OCI-LY7 (cell line): ENCODE measurements around the gene TMPRSS2. TPM values are rescaled to one million over a fixed set of nuclear protein-coding genes. Genes with fewer than 3 reads are reported as not detected.

Experiments used
- BruUV-seq: library from RNA; stranded (reverse); fragments of 400-500 nt; replicated peaks from 2 replicates; lab custom pipeline; 2021; lab: Mats Ljungman, UMichigan
- CTCF ChIA-PET: fragments of 300-600 bp; sonication (Branson Sonifier 250); formaldehyde crosslinking; loops from one replicate; lab custom pipeline; 2022; ENCODE audit warnings: antibody characterized with exemption; ENCODE audit not compliant: unreplicated experiment; lab: Charles Lee
- POLR2A ChIA-PET: fragments of 300-600 bp; sonication (Branson Sonifier 250); formaldehyde crosslinking; loops from one replicate; lab custom pipeline; 2022; ENCODE audit warnings: antibody characterized with exemption; lab: Charles Lee
- DNase-seq: peaks from one replicate; pipeline ENCODE4 v3.0.0-alpha.2; 2015; ENCODE audit warnings: low spot score
- H2AFZ ChIP-seq: fragments of 200-600 bp; sonication (generic), shearing (Covaris generic); 2 replicates; pipeline ENCODE4 v1.6.1; 2014; ENCODE audit warnings: mild to moderate bottlenecking, antibody characterized with exemption, low read length, moderate library complexity
- H3K27ac ChIP-seq: fragments of 200-600 bp; sonication (generic); 2 replicates; pipeline ENCODE4 v1.5.1; 2014; ENCODE audit warnings: mixed run types, low read depth, mild to moderate bottlenecking, moderate library complexity, low read length, inconsistent platforms; ENCODE audit not compliant: poor library complexity, severe bottlenecking
- H3K36me3 ChIP-seq: fragments of 200-600 bp; sonication (generic); 2 replicates; pipeline ENCODE4 v1.6.1; 2014; ENCODE audit warnings: mild to moderate bottlenecking, antibody characterized with exemption, low read length, moderate library complexity, mixed read lengths; ENCODE audit not compliant: insufficient read depth
- H3K4me1 ChIP-seq: fragments of 200-600 bp; sonication (generic); 2 replicates; pipeline ENCODE4 v1.5.1; 2014; ENCODE audit warnings: mild to moderate bottlenecking, low read length; ENCODE audit not compliant: insufficient read depth, poor library complexity, severe bottlenecking
- H3K4me2 ChIP-seq: fragments of 200-600 bp; sonication (generic); 2 replicates; pipeline ENCODE4 v1.6.1; 2014; ENCODE audit warnings: mild to moderate bottlenecking, low read length
- H3K4me3 ChIP-seq: fragments of 200-600 bp; sonication (generic); 2 replicates; pipeline ENCODE4 v1.5.1; 2014; ENCODE audit warnings: mild to moderate bottlenecking, low read depth, low read length; ENCODE audit not compliant: poor library complexity, severe bottlenecking
- H3K79me2 ChIP-seq: fragments of 200-600 bp; sonication (generic); 2 replicates; pipeline ENCODE4 v1.6.1; 2016; ENCODE audit warnings: low read depth, mild to moderate bottlenecking, low read length, moderate library complexity, mixed read lengths; ENCODE audit not compliant: insufficient read depth
- H3K9me2 ChIP-seq: fragments of 200-600 bp; sonication (generic); 2 replicates; pipeline ENCODE4 v1.6.1; 2016; ENCODE audit warnings: mild to moderate bottlenecking, low read length, mixed read lengths; ENCODE audit not compliant: insufficient read depth
- H3K9me3 ChIP-seq: fragments of 200-600 bp; sonication (generic); 2 replicates; pipeline ENCODE4 v1.6.1; 2014; ENCODE audit warnings: mild to moderate bottlenecking, mixed run types, low read length, mixed read lengths
- H4K20me1 ChIP-seq: fragments of 200-600 bp; sonication (generic); 2 replicates; pipeline ENCODE4 v1.6.1; 2014; ENCODE audit warnings: mild to moderate bottlenecking, antibody characterized with exemption, low read length, moderate library complexity, mixed read lengths; ENCODE audit not compliant: insufficient read depth
- CTCF ChIP-seq: fragments of 200-600 bp; sonication (generic); conservative IDR thresholded peaks from 2 replicates; pipeline ENCODE4 v1.5.1; 2014; ENCODE audit warnings: mild to moderate bottlenecking, antibody characterized with exemption, low read length, moderate library complexity, mixed read lengths
- EZH2phosphoT487 ChIP-seq: fragments of 200-600 bp; sonication (generic); IDR thresholded peaks from 2 replicates; pipeline ENCODE4 v1.6.1; 2018; ENCODE audit warnings: low read depth, borderline replicate concordance, mild to moderate bottlenecking, mixed run types, antibody characterized with exemption, low read length, moderate library complexity, mixed read lengths
- intact Hi-C: fragments of 100-400 bp; cut with micrococcal nuclease; formaldehyde crosslinking; loops from one replicate; pipeline ENCODE4 v1.10.0; 2022; ENCODE audit not compliant: unreplicated experiment
- total RNA-seq, 2 experiments: library from RNA; depleted of rRNA in 1 of 2; stranded (reverse); fragments of >200 nt in 1 of 2; shearing (Covaris generic) in 1 of 2; gene quantifications; 2 replicates each; pipeline ENCODE4 v1.2.3, GENCODE V29; 2014 to 2022

The TMPRSS2 gene
- total RNA-seq, 2 experiments from 2014 or later: 0.09 TPM; not detected in 1

- Histone ChIP-seq H3K4me2 (peak overlapping the region; percentile 17; the same call in 1 of the 2 replicates), H2AFZ (no peak overlapping the region), H4K20me1 (no peaks in the 10 kb centered on the region), H3K9me3 (no peaks in the 10 kb centered on the region), H3K79me2 (no peaks in the 10 kb centered on the region), H3K36me3 (no peaks in the 10 kb centered on the region), H3K4me3 (no peak overlapping the region), H3K27ac (no peak overlapping the region), H3K4me1 (peaks cover 11% of the 10 kb centered on the region), H3K9me2 (no peaks in the 10 kb centered on the region)
- peak; percentile 29 for DNase-seq
- ChIA-PET CTCF (no interaction called here), POLR2A (no interaction called here)
- intact Hi-C loops: no loop called here
- TF ChIP-seq CTCF: no peak
- TF ChIP-seq EZH2phosphoT487: no peak
- BruUV-seq: no TSS peak
Measured at GRCh38 chr21:41477641-41478318, 30.2 kb downstream of the TMPRSS2 start.

- POLR2A ChIA-PET: no interaction called here
- H4K20me1 ChIP-seq: no peaks in the 10 kb centered on the region
- TF ChIP-seq EZH2phosphoT487: no peak
- no peak for TF ChIP-seq CTCF
- H3K79me2 ChIP-seq: no peaks in the 10 kb centered on the region
- no peaks in the 10 kb centered on the region for H3K9me3 ChIP-seq
- DNase-seq: no peak
- no peaks in the 10 kb centered on the region for H3K36me3 ChIP-seq
- intact Hi-C loops: no loop called here
- H3K4me3 ChIP-seq: no peak overlapping the region
- no peak overlapping the region for H3K4me2 ChIP-seq
- no peak overlapping the region for H2AFZ ChIP-seq
- H3K4me1 ChIP-seq: peaks cover 11% of the 10 kb centered on the region
- no peaks in the 10 kb centered on the region for H3K9me2 ChIP-seq
- BruUV-seq: no TSS peak
- CTCF ChIA-PET: no interaction called here
- no peak overlapping the region for H3K27ac ChIP-seq
Measured at GRCh38 chr21:41475714-41476420, 32.1 kb downstream of the TMPRSS2 start.
